HL-60 (cell line): Measurements from ENCODE around the gene TMEM53.

Experiments
- CTCF ChIP-seq: IDR thresholded peaks from one replicate; pipeline ENCODE4 v1.5.1; 2011; ENCODE audit warnings: low read length, control low read depth, inconsistent platforms; ENCODE audit not compliant: insufficient read depth
- GABPA ChIP-seq: IDR thresholded peaks from 2 replicates; pipeline ENCODE4 v1.6.1; 2012; ENCODE audit warnings: low read depth
- POLR2AphosphoS5 ChIP-seq: IDR thresholded peaks from 2 replicates; pipeline ENCODE4 v1.6.1; 2012; ENCODE audit warnings: low read depth
- SPI1 ChIP-seq: IDR thresholded peaks from 2 replicates; pipeline ENCODE4 v1.6.1; 2012; ENCODE audit warnings: low read depth, mild to moderate bottlenecking, borderline replicate concordance
- TF ChIP-seq, protein P1 (sequence below): IDR thresholded peaks from 2 replicates; pipeline ENCODE4 v1.6.1; 2012; ENCODE audit warnings: low read depth; ENCODE audit not compliant: insufficient replicate concordance

DNA sequence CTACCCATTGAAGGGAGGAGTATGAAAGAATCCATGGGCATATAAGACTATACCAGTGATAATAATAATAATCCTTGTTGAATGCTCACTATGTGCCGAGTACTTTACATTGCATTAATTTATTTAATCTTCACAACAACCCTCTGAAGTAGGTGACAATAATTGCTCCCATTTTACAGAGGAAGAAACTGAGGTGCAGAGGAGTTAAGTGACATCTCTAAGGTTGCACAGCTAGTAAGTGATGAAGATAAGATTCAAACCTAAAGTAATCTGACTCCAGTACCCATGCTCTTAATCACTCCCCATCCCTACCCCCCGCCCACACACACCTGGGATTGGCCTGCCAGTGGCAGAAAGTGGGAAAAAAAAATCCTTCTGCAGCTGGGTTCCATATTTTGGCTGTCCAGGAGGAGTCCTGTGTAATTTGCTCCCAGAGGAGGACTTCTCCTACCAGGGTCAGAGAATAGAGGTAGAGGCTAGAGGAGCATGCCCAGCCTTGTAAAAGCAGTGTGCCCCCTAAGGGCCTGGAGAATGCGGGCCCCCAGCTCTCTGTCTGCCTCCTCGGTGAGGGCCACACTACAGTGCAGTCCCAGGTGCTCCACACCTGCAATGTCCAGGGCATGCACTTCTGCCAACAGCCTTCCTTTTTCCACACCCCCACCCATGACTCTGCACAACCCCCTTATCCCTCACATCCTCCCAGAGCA, 57.8 kb downstream of the TMEM53 start:
- TF ChIP-seq CTCF (no peak), POLR2AphosphoS5 (no peak), GABPA (no peak), SPI1 (no peak)
- TF ChIP-seq, protein P1, sequence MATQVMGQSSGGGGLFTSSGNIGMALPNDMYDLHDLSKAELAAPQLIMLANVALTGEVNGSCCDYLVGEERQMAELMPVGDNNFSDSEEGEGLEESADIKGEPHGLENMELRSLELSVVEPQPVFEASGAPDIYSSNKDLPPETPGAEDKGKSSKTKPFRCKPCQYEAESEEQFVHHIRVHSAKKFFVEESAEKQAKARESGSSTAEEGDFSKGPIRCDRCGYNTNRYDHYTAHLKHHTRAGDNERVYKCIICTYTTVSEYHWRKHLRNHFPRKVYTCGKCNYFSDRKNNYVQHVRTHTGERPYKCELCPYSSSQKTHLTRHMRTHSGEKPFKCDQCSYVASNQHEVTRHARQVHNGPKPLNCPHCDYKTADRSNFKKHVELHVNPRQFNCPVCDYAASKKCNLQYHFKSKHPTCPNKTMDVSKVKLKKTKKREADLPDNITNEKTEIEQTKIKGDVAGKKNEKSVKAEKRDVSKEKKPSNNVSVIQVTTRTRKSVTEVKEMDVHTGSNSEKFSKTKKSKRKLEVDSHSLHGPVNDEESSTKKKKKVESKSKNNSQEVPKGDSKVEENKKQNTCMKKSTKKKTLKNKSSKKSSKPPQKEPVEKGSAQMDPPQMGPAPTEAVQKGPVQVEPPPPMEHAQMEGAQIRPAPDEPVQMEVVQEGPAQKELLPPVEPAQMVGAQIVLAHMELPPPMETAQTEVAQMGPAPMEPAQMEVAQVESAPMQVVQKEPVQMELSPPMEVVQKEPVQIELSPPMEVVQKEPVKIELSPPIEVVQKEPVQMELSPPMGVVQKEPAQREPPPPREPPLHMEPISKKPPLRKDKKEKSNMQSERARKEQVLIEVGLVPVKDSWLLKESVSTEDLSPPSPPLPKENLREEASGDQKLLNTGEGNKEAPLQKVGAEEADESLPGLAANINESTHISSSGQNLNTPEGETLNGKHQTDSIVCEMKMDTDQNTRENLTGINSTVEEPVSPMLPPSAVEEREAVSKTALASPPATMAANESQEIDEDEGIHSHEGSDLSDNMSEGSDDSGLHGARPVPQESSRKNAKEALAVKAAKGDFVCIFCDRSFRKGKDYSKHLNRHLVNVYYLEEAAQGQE = no peak
